ENCODE results near the gene HES5. TPM values are rescaled to one million over a fixed set of nuclear protein-coding genes. Genes with fewer than 3 reads are reported as not detected.
A peak's percentile ranks its signal among the peaks of the same experiment; 100 is the strongest.
"Not testable (repeated sequence)": the region's sequence is repeated elsewhere in the genome, so short reads cannot be mapped to it uniquely, and the experiment has no call there.

HES5 gene
- total RNA-seq, 2 donors from 2014 or later = 0.24 to 0.32 TPM

DNA sequence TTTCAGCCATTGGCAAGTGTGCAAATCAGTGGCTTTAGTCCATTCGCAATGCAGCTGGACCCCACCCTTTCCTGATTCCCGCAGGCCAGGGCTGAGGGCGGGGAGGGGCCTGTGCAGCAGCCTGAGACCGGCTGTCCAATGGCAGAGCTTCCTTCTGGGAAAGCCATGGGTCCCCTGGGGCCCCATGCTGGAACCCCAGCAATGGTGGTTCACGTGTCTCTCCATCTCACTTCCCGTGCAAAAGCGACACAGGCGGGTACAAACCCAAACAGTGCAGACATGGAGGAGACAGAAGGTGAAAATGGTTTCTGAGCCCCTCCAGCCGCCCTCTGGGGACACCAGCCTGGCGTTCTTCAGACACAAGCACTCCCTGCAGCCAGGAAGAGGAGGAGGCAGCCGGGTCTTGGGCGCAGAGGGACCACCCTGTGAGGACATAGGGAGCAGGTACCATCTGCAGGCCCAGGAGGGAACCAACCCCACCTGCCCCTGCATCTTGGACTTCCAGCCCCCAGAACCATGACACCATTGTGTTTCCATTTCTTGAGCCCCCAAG, 20.3 kb upstream of the HES5 start:
- intact Hi-C loops (cut with DNase I) = not testable (repeated sequence)

DNA sequence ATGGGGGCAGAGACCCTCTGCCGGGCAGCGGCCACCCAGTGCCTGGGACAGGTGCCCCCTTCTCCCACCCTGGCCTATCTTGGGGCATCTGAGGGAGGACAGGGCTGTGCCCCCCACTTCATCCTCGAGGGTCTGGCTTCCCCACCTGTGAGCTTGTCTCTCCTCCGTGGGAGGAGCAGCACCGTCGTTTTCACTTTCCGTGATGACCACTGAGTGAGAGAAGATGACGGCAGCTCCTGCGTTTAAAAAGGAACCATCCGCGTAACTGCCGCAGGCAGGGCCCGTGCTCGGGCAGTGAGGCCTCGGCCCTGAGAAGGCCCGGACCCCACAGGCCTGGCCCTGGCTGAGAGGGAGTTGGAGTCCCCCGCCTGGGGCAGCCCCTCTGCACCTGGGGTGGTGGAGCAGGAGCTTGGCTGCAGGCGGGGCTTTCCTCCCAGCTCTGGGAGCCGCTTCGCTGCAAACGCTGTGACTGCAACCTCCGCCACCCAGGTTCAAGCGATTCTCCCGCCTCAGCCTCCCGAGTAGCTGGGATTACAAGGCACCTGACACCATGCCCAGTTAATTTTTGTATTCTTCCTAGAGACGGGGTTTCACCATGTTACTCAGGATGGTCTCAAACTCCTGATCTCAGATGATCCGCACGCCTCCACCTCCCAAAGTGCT, 19.4 kb upstream of the HES5 start:
- DNase-seq (ENCODE audit: low spot score) = not testable (repeated sequence)
- intact Hi-C loops (cut with DNase I) = loop anchor here (2.0 to 5.0 kb wide), 2 partner anchors 132 to 137 kb away; partner anchors contain the start of gene PEX10 (in 1 of the 2)

More for the DNA sequence above, 20.3 kb upstream of the HES5 start:
- DNase-seq (ENCODE audit: low spot score) = not testable (repeated sequence)

DNA sequence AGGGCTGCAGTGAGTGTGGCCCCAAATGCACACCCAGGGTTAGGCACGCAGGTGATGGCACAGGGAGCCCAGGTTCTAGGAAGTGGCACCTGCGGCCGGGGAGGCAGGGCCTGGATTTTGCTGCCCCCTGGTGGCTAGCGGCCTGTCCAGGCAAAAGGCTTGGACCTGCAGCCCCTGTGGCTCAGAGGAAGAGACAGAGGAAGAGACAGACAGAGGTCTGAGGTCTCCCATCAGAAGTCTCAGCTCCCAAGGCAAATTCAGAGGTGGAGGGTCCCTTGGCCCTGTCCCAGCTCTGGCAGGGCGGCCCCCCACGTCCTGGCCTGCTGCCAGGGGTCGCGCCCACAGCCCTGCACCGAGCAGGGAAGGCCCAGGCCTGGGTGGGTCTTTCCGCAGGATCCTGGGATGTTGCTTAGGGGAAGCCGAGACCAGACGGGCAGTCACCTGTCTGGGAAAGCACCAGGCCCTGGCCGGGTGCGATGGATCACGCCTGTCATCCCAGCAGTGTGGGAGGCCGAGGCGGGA, 18.1 kb upstream of the HES5 start:
- intact Hi-C loops (cut with DNase I) = loop anchor here (2.0 to 5.0 kb wide), 2 partner anchors 131 to 135 kb away; partner anchors contain the start of gene PEX10 (in 1 of the 2)
- DNase-seq (ENCODE audit: low spot score) = peak; percentile 93

DNA sequence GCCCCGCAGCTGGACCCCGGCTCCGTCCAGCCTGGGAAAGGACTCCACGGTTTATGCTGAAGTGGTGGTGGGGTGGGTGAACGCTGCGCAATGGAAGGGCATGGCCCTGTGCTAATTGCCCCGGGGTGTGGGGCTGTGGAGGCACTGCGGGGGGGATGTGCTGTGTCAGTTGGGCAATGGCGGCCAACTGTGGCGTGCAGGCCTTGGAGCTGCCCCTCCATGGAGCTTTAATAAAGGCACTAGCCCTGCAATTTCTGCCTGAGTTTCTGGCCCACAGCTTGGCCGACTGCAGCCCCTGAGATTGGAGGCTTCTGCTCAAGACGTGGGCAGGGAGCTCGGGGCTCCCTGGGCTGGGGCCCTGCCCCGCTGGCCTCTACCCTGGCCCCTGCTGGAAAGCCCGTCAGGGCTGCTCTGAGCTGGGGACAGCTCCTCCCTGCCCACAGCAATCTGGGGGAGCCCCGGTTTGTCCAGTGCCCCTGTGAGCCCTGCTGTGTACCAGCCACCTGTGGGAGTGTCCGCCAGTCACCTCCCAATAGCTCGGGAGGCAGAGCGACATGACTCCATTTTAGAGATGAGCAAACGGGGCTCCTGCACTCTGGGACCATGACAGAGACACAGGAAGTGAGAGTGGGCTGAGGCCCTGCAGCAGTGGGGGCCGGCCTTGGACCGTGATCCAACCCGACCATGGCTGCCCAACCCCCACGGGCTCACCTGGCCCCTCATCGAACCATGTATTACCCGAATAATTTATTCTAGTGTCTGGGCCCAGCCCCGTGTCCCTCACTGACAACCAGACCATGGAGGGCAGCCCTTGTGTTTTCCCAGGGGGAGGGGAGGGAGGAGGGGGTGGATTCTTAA, 17.4 kb upstream of the HES5 start:
- DNase-seq (ENCODE audit: low spot score) = no peak
- intact Hi-C loops (cut with DNase I) = loop anchor here (2.0 to 5.0 kb wide), 2 partner anchors 130 to 135 kb away; partner anchors contain the start of gene PEX10 (in 1 of the 2)

DNA sequence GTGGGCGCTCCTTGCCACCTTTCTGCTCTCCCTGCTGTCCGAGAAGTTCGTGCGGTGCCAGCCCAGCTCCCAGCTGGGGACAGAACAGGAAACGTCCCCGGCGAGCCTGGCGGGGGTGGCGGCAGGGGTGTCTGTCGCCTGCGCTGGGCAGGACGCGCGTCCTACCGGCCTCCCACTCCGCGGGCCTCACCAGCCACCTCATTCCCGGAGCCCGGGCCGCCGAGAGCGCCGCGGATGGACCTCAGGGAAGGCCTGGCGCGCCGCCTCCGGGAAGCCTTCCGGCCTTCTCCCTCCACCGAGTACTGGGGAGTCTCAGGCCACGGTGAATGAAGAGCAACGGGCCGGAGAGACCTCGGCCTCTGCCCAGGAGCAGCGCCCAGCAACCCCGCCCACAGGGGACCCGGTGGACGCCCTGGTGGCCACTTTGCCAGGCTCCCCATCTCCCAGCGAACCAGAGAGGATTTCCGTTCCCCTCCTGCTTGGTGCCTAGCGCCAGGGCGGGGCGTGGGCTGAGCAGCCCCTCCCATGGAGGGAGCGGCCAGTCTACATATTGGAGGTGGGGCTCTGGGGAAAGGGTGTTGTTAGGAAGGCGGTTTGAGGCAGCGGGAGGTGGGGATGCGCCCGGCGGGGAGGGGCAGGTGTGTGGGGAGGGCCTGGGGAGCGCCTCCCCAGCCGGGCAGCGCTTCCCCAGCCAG, 16.6 kb upstream of the HES5 start:
- intact Hi-C loops (cut with DNase I) = loop anchor here in 1 of 2 donors (5.0 kb wide), 1 partner anchor 129 kb away; no protein-coding TSS in a partner anchor
- DNase-seq (ENCODE audit: low spot score) = peak; percentile 94

DNA sequence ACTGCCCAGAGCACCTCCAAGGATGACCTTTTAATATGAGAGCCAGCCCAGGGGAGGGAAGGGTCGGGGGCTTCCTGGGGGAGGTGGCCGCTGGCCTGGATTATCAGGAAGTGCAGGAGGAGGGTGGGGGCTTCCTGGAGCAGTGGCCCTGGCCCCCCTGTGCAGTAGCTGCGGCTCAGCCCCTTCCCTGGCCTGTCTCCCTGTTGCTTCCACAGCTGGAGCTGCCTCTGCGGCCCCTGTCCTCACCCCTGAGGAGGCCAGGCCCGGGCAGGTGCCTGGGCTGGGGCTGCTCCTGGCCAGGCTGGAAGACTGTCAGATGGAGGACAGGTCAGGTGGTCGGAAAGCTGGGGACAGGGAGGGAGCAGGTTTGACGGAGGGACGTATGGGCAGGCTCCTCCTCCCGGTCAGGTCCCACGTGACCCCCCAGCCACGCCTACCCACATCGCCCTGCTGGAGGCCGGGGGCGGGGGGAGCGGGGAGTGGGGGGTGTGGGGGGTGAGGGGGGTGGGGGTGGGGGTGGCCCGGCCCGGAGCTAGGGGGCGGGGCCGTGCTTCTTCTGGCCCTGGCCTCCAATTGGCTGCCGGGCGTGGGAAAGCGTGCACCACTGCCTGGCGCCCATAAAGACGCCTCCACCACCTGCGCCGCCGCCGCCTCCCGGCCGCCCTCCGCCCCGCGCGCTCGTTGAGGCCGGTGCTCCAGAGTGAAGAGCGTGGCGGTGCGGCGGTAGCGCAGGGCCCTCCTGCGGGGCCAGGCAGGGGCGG, 15.9 kb upstream of the HES5 start:
- DNase-seq (ENCODE audit: low spot score) = peak; percentile 96
- intact Hi-C loops (cut with DNase I) = loop anchor here in 1 of 2 donors (1.0 to 5.0 kb wide), 2 partner anchors 85 to 129 kb away; no protein-coding TSS in a partner anchor

DNA sequence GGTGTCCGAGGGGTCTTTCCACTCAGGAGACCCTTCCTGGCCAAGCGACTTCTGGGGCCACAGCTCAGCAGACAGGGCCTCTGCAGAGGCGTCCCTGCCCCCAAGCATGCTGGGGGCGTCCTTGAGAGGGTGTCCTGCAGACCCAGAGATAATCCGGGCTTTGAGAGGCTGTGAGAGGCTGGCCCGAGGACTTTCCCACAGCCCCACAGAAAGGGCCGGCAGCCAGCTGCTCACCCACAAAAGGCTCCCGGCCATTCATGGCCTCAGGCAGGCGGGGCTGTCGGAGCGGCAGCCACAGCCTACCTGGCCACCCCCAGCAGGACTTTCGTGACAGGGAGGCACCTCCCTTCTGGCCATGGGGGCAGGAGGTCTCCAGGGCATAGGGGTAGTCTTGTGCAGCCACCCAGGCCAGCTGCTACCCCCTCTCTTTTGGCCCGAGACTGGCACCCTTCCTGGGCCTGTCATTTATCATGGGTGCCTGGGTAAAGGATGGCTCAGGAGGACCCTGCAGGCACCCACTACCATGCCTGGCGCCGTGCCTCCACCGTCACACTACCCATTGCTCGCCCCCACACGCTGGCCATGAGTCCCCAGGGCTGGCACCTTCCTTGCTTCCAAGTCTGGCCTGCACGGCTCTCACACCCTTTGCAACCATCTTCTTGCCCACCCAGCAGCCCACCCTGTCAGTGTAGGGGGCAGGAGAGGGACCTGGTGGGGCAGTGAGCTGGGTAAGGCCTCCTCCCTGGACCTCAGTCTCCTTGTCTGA, 15.0 kb upstream of the HES5 start:
- intact Hi-C loops (cut with DNase I) = loop anchor here in 1 of 2 donors (1.0 to 5.0 kb wide), 2 partner anchors 84 to 128 kb away; no protein-coding TSS in a partner anchor
- no peak for DNase-seq (ENCODE audit: low spot score)

DNA sequence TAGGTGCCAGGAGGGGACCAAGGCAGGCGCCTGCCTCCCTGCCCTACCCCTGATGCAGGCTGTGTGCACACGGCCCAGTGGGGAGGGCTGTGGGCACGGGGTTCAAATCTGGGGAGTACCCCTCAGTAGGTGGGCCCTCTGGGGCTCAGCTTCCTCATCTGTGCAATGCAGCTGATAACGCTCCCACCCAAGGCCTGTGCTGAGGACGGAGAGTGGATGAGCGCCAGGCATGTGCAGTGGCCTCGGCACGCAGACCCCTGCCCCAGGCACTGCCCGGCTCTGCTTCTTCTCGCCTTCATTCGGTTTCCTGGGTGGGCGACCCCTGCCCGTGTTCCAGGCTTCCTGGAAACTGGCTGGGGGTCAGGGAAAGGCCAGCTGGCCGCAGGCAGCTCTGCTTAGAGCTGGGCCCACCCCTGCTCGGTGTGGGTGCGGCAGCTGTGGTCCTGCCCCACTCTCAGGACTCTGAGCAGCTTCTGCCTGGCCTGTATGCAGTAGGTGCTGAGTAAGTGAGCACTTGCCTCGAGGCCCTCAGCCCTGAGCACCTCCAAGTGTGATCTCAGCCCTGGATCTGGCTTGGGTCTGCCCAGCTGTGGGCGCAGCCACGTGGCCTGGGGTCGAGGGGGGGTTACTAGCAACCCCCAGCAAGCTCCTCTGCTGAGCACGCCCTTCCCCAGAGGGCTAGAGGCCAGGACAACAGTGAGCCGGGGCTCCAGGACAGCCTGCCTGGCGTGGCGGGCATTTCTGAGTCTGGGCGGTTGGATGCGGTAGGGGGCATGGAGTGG, 14.2 kb upstream of the HES5 start:
- intact Hi-C loops (cut with DNase I) = no loop called here
- DNase-seq (ENCODE audit: low spot score) = no peak

DNA sequence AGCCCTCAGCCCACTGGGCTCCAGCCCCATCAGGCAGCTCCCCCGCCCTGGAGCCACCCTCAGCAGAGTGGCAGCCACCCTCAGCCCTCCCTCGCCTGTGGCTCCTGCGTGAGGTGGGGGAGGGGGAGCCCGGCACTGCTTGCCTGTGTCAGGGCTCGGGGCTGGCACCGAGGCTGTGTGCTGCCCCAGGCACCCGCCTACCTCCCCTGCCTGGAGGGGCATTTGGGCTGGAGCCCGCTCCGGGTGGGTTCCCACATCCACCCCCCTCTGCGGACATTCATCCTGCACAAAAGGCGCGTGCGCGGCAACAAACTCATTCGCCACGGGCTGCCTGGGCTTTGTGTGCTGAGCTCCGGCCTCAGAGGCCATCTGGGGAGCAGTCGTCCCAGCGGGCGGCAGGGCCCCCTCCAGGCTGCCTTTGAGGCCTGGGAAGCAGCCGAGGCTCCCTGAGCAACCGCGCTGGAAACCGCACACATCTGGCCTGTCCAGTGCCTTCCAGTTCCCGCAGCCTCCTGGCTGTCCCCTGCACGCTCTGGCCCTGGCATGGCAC, 13.6 kb upstream of the HES5 start:
- intact Hi-C loops (cut with DNase I) = no loop called here
- DNase-seq (ENCODE audit: low spot score) = no peak

DNA sequence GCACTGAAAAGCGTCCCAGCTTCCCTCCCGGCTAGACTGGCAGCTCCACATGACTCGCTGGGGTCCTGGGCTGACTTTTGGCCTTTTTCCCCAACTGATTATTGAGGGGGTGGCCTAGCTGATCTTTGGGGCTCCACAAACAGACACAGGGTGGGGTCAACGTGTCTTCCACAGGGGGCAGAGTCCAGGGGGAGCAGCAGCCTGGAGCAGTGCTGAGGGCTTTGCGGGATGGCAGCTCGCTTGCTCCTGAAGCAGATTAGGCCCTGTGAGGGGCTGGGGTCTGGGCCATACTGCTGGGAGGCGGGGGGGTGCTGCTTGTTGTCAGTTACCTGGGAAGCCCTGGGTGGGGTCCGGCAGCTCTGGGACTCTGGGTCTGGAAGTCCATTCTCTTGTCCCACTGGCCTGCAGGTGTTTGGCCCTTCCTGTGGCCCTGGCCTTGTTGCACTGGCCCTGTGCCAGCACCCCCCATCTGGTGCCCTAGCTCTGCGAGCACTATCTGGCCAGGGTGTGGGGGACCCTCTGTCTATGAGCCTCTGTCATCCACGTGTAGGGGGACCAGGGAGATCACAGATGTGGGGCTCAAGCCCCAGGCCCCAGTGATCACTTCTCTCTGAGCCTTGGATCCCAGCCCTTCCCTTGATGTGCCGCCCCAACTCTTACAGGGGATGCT, 12.3 kb upstream of the HES5 start:
- no peak for DNase-seq (ENCODE audit: low spot score)
- intact Hi-C loops (cut with DNase I) = no loop called here

DNA sequence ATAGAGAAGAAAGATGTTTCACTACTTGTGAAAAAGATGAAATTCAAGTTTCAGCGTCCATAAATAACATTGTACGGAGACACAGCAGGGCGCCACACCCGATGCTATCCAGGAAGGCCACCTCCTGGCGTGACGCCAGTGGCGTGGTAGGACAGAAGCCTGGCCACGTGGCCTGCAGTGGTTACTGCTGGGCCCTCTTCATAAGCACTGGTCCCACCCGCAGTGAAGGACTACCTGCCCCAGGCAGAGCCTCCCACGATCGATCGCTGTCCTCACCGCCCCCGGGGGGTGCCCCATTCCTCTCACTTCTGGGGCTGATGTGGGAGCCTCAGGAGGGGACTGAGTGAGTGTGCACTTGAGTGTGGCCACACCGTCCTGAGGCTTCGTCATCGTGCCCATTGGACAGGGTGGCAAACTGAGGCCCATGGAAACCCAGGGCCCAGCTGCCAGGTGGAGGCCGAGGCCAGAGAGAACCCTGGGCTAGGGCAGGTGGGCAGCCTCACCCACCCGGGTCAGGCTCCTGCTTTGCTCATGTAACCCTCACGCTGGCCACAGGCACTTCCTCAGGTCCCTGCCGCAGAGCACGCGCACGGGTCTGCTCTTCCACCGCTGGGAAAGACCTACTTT, 11.7 kb upstream of the HES5 start:
- intact Hi-C loops (cut with DNase I) = no loop called here
- no peak for DNase-seq (ENCODE audit: low spot score)

DNA sequence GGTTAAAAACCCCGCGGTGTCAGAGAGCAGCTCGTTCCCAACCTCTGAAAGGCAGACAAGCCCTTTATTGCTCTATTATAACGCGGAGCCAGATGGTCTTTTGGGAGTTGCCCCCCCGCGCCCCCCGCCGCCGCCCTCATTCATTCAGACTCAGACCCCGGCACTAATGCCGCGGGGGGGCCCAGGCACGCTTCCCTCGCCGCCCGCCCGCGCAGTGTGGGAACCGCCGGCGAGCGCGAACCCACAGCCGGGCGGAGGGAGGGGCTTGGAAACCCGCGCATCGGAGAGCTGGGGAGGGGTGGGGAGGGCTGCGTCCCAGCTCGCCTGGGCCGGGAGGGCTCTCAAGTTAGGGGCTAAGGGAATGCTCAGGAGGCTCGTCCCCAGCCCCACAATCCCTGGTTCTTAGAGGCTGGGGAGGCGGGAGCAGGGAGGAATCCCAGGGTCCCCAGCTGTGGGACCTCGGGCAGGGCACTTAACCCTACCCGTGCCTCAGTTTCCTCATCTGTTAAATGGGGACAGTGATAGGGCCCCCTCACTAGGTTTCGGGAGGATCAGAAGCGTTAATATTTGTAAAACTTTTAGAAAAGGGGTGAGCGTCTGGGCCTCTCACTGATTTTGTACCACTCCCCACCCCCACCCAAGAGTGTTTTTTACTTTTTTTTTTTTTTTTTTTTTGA, 10.9 kb upstream of the HES5 start:
- intact Hi-C loops (cut with DNase I) = no loop called here
- DNase-seq (ENCODE audit: low spot score) = no peak

DNA sequence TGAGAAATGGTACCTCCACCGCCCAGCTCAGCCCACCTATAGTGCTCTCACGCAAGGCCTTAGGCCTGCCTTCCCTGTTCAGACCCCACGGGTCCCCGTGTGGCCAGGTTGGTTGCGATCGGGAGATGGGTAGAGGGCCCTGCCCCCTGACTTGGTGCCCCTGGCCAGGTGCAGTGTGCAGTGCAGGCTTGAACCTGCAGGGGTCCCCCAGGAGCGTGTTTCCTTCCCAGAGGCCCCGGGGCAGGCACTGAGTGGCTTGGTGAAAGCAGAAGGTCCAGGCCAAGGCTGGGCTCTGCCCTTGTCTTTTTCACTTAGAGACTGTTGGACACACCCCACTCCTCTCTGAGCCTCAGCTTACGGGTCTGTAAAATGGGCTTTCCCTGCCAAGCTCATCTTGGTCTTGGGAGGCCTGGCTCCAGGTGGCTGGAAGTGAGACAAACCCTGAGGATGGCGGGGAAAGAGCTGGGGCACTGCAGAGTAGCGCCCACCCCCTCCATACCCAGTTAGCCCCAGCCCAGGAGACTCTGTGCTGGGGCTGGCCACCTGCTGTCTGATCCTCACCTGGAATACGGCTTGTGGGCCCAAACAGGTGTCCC, 9.3 kb upstream of the HES5 start:
- intact Hi-C loops (cut with DNase I) = no loop called here
- DNase-seq (ENCODE audit: low spot score) = no peak

DNA sequence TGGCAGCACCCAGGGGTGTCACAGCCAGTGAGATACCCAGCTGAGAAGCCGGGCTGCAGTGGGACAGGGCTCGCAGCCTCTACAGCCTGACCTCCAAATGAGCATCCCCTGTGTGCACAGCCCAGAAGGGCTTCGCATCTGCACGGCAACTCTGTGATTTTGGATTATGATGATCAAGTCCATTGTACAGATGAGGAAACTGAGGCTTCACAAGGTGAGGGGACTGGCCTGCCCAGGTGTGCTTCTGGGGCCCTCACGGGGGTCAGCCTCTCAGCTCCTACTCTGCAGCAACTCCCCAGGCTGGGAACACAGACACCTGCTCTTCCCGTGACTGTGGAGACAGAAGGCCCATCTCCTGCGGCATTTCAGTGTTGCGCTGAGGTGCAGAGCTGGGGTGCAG, 8.8 kb upstream of the HES5 start:
- intact Hi-C loops (cut with DNase I) = no loop called here
- no peak for DNase-seq (ENCODE audit: low spot score)

DNA sequence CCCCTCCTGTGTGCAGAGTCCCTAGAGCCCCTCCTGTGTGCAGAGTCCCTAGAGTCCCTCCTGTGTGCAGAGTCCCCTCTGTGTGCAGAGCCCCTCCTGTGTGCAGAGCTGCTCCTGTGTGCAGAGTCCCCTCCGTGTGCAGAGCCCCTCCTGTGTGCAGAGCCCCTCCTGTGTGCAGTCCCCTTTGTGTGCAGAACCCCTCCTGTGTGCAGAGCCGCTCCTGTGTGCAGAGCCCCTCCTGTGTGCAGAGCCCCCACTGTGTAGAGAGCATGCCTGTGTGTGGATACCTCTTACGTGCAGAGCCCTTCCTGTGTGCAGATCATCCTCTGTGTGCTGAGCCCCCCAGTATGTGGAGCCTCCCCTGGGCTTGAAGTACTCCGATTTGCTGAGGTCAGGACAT, 8.3 kb upstream of the HES5 start:
- intact Hi-C loops (cut with DNase I) = no loop called here
- no peak for DNase-seq (ENCODE audit: low spot score)

Data from posterior vena cava (tissue), 2 donors.